NCI-H1092 treated with DMSO at 0.1 percent for 48 hours (cell line): ENCODE data around the gene ING5.
A peak's percentile ranks its signal among the peaks of the same experiment; 100 is the strongest.

Experiments
- DNase-seq: peaks from one replicate; lab custom pipeline; 2025; lab: John Stamatoyannopoulos, UW

The ING5 gene

DNA sequence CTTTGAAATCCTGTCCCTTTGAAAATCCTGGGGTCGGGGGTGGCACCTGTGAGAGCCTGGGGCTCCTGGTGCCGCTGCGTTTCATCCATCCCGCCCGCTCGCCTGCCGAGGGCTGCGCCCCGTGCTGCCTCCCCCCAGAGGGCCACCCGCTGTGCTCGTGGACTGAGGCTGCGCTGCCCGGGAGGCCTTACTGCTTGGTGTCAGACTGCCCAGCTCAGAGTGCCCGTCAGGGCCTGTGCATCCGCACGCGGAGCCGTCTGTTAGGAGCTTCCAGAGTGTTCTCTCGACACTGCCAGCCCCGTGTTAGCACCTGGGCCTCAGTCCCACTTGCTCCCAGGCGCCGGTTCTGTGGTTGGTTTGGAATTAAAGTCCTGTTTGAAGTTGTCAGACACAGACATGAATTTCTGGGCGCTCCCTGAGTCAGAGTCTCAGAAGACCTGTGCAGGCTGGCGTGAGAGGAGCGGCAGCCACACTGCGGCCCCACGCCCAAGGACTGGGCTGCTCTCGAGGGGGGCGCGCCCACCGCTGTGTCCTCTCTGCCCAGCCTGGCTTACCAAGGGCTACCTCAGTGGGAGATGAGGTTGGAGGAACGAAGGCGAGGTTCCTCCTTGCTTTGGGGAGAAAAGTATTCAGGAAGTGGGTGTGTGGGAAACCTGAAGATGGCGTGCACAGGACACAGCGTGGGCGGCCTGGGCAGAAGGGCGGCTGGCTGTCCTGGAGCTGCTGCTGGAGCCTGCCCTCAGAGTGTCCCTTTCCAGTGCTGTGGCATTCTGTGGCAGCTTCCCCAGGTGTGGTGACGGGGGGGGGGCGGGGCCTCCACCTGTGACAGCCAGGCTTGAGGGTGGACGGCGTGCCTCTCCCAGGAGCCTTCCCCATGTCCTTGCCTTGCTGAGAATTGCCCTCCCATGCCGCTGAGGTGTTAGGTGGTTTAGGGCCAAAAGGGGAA, 29.3 kb upstream of the ING5 start:
- DNase-seq, result no peak

GRCh38 chr2:241673189-241673663, 28.6 kb upstream of the ING5 start:
- DNase-seq, result no peak

- no peak for DNase-seq
Observed at GRCh38 chr2:241673797-241674725, 27.8 kb upstream of the ING5 start.

- DNase-seq, result no peak
Observed at GRCh38 chr2:241675885-241676284, 26.0 kb upstream of the ING5 start.

DNA sequence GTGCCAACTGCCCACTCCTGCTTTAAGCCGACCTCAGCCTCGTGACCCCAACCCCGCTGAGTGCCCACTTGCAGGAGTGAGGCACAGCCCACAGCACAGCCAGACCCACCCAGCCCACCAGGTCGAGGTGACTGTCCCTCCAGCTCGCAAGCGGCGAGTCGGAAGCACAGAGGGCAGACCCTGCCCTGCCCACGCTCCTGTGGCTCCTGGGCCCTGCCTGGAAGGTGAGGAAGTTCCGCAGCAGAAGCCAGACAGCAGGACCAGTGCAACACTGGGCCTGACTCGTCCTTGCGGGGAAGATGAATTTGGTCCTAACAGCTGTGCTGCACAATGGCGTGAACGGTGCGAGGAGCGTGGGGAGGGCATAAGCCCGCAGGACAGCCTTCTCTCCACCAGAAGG, 25.2 kb upstream of the ING5 start:
- DNase-seq, result no peak

DNA sequence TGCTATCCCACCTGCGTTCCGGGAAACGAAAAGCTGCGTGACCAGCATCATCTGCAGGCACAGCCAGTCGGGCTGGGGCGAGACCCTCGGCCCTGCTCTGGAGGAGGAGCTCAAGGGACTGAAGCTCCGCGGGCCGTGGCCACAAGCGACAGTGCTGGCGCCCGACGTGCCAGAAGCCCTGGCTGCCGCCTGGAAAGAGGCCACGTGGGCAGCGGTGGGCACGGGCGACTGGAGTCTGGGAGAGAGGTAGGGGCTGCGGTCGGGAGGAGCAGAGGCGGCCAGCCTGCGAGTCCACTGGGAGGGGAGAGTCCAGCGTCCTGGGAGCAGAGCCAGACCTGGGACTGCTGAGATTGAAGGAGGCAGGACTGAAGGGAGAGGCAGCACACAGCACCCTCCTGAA, 24.4 kb upstream of the ING5 start:
- no peak for DNase-seq

DNA sequence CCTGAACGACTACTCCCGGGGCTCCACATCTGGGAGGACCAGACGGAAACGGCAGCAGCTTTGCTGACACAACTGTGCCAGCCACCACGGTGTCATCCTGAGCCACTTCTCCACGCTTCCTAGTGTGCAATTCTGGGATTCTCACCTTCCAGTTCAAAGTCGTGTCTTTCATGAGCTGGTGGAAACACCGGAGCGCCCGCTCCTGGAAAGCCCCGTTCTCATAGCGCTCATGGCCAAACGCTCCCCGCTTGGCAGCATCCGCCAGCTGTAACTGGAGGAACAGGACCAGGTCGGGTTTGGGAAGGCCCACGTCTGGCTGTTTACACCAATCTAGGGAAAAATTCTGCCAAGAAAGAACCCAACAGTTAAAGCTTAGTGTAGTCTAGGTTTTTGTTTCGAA, 23.5 kb upstream of the ING5 start:
- DNase-seq, result no peak

DNA sequence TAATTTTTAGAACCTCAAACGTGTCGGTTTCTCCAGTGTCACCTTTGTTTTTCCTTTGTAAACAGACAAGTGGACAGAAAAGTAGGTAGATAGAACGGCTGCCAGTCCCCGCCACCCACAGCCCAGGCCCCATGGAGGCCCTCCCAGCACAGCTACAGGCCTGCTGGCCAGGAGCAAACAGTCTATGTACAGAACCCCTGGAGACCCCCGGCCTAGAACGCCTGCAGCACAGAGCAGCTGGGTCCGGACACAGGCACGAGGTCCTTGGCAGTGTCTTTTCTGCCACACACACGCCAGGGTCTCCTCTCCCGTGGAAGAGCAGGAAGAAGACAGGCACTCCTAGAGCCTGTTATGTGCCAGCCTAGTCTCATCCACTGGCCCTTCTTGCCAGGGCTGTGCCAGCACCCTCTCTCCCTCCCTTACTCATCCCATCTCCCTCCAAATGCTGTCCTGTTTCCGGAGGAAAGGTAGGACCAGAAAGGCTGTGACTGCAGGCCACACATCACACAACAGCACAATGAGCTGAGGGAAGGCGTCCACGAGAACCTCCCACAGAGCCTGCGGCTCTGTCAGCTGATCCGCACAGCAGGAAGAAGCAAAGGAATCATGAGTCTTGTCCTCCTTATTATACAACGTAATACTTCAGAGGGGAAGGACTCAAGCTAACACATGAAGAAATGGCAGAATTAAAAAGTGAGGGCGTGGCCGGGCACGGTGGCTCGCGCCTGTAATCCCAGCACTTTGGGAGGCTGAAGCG, 22.9 kb upstream of the ING5 start:
- no peak for DNase-seq

- no peak for DNase-seq
Observed at GRCh38 chr2:241680044-241680443, 21.8 kb upstream of the ING5 start.

GRCh38 chr2:241680827-241681599, 20.8 kb upstream of the ING5 start:
- DNase-seq, result no peak

GRCh38 chr2:241686324-241686649, 15.6 kb upstream of the ING5 start:
- no peak for DNase-seq

DNA sequence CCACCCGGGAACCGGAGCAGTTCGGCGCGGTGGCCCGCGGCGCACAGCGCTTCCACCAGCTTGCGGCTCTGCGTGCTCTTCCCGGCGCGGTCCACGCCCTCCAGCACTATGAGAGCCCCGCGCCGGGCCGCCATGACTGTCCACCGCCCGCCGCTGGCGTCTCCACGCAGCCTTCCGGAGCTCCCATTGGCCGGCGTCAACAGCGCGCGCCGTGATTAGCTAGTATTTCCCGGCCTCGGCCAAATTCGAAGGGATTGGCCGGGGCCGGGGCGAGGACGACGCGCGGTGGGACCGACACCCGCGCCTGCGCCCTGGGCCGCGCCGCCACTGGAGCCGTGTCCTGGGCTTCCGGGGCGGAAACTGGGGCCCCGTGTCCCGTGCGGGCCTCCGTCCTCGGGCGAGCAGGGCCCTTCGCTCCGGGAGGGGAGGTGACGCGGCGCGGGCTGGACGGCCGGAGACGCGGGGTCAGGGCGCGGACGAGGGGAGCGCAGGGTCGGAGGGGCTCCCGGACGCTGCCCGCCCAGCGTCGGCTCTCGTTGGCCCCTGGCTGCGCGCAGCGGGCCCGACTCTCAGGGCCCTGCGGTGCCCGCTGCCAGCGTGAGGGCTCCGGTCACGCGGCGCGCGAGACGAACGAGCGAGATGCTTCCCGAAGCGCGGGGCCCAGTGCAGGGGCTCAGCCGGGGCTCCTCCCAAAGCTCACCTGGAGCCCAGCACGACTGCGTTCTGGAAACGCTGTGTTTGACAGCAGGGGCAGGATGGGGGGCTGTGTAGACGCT, 15.0 kb upstream of the ING5 start, which contains the start of gene DTYMK:
DTYMK (minus strand) TSS at position 166 of the 776 bp plus-strand sequence; CDS start at position 134, 32 bp downstream.
- DNase-seq, result peak; percentile 91

- DNase-seq, result no peak
Observed at GRCh38 chr2:241689306-241689705, 12.5 kb upstream of the ING5 start.

DNA sequence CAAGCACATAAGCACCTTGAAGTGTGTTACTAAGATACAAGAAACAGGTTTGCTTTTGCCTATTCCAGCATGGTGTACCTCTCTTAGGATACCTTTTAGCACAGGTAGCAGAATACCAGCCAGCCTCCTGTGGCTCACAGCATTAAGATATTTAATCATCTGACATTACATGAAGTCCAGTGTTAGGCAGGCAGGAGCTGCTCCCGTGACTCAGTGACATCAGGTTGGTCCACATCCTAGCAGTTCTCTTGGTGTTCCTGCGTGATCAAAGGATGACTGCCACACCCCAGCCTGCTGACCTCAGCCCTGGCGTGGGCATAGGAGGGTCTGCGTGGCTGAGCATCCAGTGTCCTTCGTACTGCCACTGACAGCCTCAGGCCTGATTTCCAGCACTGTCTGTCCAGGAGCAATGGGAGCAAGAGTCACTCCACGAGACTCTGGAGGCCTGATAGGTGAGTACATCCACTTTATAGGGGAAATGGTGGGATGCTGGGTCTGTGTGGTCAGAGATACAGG, 11.6 kb upstream of the ING5 start:
- no peak for DNase-seq

- DNase-seq, result no peak
Observed at GRCh38 chr2:241692448-241692847, 9.4 kb upstream of the ING5 start.

DNA sequence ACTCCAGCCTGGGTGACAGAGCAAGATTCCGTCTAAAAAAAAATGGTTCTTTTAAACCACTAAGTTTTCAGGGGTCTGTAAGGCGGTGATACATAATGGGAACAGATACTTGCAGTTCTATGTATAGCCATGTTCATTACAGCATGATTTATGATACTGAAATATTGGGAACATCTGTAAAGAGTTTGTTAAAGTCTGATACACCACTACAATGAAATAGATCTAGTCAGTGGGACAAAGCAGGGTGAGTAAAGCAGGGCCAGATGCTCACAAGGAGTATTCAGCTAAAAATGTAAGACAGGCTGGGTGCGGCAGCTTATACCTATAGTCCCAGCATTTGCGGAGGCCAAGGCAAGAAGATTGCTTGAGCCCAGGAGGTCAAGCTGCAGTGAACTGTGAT, 6.2 kb upstream of the ING5 start:
- no peak for DNase-seq

- DNase-seq, result no peak
Observed at GRCh38 chr2:241701149-241701398, 765 bp upstream of the ING5 start.

DNA sequence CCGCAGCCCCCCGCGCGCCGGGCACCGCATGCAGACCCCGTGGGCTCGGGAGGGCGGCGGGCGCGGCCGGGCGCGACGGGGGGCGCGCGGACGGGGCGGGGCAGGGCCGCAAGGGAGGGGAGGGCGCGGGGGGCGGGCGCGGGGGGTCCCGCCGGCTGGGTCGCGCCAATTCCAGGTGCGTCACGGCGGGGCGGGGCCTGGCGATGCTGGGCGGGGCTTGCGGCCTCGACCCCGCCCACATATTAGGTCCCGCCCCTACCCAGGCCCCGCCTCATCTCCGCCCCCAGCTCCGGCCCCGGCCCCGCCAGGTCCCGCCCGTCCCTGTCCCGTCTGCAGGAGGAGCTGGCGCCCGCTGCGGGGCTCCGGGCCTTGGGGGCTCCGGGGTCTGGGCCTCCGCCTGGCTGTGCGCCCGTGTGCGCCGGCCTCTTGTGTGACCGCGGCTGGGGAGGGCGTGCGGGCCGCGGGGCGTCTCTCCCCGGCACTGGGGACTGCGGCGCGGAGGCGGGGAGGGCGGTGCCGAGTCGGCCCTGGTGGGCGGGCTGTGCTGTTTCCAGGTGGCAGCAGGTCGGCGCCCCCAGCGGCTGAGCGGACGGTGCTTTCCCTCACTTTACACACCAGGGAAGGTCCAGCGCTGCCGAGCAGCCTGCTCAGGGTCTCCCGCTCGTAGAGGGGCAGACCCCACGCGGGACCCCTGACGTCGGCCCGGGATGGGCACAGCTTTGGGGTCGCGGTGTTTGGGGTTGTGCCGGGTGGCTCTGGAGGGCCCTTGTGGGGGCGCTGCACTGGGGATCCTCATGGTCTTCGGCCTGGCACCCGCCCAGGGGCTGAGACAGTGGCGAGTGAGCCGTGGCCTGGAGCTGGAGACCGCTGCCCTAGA, 554 bp downstream of the ING5 start:
- peak; percentile 73 for DNase-seq

DNA sequence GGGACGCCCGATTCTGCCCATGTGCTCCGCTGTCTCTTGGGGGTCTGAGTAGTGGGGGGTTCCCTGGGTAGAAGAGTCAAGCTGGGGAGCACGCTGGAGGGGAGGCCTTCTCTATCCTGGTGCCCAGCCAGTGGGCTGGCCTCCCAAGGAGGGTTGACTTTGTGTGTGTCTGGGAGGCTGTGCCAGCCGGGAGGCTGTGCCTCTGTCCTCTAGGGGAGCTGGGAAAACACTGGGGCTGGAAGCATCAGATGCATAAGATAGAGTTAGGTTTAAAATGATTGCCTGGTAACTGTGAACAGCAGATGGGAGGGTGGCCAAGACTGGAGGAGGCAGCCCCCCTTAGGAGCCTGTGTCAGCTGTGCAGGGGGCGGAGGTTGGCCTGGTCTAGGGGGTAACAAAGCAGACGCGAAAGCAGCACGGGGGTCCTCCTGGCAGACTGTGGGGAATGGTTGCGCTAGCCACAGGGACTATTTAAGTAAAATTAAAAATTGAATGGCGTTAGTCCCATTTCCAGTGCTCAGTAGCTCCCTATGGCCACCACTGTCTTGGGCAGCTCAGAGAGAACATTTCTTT, 1.3 kb downstream of the ING5 start:
- DNase-seq, result no peak
